Lower leg skin (tissue), 4 donors: ENCODE measurements around the gene UBR4. TPM values are rescaled to one million over a fixed set of nuclear protein-coding genes. Genes with fewer than 3 reads are reported as not detected.

ENCODE experiments used
- DNase-seq, 2 donors: peaks; one replicate each; pipeline ENCODE4 v3.0.0-alpha.2; 2019; ENCODE audit warnings: low spot score in 2 of 2
- H3K4me3 ChIP-seq: fragments of 200-600 bp; sonication (generic); 2 replicates; pipeline ENCODE4 v1.5.1; 2017; ENCODE audit warnings: mild to moderate bottlenecking, low read depth; ENCODE audit not compliant: poor library complexity, severe bottlenecking
- CTCF ChIP-seq, 3 donors: fragments of 450-650 bp; IDR thresholded peaks; one replicate each; pipeline ENCODE4 v1.5.1; 2016; ENCODE audit warnings: antibody characterized with exemption in 3 of 3, mild to moderate bottlenecking in 3 of 3, moderate library complexity in 2 of 3
- POLR2A ChIP-seq, 2 donors: fragments of 450-650 bp; IDR thresholded peaks; one replicate each; pipeline ENCODE4 v1.6.1; 2016 to 2017; ENCODE audit warnings: antibody characterized with exemption in 2 of 2, mild to moderate bottlenecking in 1 of 2, moderate library complexity in 1 of 2
- WGBS, 2 donors: methylation state at CpG; one replicate each; pipeline ENCODE4 v1.1.5; 2018; 5-methylcytosine and 5-hydroxymethylcytosine counted together
- intact Hi-C: fragments of 100-400 bp; cut with DNase I; formaldehyde crosslinking; loops from one replicate; pipeline ENCODE4 v1.15.0; 2023; ENCODE audit warnings: low total_unique reads
- total RNA-seq, 4 donors: library from RNA; depleted of rRNA; stranded (reverse); fragments of >200 nt; gene quantifications; one replicate each; pipeline ENCODE4 v1.1.0, GENCODE V29; 2016

The UBR4 gene
- total RNA-seq, 4 donors from 2014 or later: 255 to 380 (median 329) TPM

DNA sequence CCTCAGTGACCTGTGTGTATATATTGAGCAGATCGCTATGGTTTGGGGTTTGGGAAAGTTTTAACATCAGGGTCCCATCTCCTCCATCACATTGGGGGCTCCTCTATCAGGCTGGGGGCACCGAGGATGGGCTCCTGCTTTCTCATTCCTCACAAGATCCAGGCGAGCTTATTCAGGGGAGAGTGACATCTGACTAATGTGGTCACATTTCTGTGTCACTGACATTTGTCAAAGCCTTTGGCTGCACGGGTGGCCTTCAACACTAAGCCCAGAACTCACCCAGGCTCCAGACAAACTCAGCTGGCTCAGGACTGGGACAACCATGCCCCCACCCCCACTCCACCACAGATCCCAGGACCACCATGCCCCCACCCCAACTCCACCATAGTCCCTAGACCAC is 150.3 kb downstream of the UBR4 start:
- H3K4me3 ChIP-seq: no peak overlapping the region
- WGBS, 2 donors: 71 to 78% methylated on average over 4 of the region's 4 CpGs
- no peak for TF ChIP-seq POLR2A (IDR thresholded peaks at IDR 0.05)
- no peak for TF ChIP-seq CTCF (IDR thresholded peaks at IDR 0.05)
- intact Hi-C loops: no loop called here
- no peak for DNase-seq

GRCh38 chr1:19058476-19058797 is 151.6 kb downstream of the UBR4 start:
- H3K4me3 ChIP-seq: no peak overlapping the region
- 21 to 40% methylated on average over 8 of the region's 8 CpGs for WGBS, 2 donors
- no peak for TF ChIP-seq CTCF (IDR thresholded peaks at IDR 0.05)
- TF ChIP-seq POLR2A (IDR thresholded peaks at IDR 0.05): no peak
- intact Hi-C loops: no loop called here
- DNase-seq: no peak

DNA sequence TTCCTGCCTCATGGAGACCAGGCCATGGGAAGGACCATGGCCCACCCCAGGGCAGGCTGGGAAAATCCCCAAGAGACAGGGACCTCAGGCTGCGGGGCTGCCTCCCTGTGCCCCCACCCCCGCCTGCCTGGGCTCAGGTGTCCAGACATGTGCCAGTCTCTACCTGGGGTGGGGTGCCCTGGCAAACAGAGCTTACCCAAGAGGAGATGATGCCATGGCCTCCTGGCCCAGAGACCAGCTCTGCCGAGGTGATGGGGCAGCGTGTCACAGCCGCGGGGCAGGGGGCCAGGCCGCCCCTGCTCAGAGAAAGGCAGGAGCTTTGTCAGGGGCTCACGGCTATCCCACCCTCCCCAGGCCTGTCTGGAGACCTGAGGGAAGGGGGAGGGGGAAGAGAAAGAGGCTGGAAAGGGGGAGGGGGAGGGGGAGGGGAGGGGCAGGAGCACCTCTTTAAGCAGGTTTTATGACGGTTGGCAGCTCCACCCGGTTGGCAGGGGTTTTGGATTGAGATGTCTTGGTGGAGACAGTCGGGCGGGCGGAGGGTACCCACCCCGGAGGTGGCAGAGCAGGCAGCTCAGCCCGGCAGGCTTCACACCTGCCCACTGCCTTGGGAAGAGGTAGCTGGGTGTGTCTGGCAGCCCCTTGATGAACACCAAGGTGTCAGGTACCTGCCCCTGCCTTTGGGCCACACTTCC is 152.1 kb downstream of the UBR4 start:
- TF ChIP-seq CTCF (IDR thresholded peaks at IDR 0.05): no peak
- no peak for TF ChIP-seq POLR2A (IDR thresholded peaks at IDR 0.05)
- peak in 1 of 2 donors; percentile 41 for DNase-seq
- intact Hi-C loops: no loop called here
- WGBS, 2 donors: 26 to 48% methylated on average over 7 to 15 of the region's 15 CpGs
- no peak overlapping the region for H3K4me3 ChIP-seq

- TF ChIP-seq CTCF (IDR thresholded peaks at IDR 0.05) (no peak), POLR2A (IDR thresholded peaks at IDR 0.05) (no peak)
Observed at GRCh38 chr1:19057182-19057779, 152.8 kb downstream of the UBR4 start.

DNA sequence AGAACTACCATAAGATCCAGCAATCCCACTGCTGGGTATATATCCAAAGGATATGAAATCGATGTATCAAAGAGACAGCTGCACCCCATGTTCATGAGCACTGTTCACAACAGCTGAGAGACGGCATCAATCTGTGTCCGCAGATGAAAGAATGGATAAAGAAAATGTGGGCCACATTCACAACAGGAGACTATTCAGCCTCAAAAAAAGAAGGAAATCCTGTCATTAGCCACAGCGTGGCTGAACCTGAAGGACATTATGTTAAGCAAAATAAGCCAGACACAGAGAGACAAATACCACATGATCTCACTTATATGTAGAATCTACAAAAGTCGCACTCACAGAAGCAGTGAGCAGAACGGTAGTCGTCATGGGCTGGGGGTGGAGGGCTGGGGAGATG is 154.4 kb downstream of the UBR4 start:
- DNase-seq: no peak
- 50 to 52% methylated on average over 7 of the region's 7 CpGs for WGBS, 2 donors
- no peak overlapping the region for H3K4me3 ChIP-seq
- TF ChIP-seq POLR2A (IDR thresholded peaks at IDR 0.05) (no peak), CTCF (IDR thresholded peaks at IDR 0.05) (no peak)
- intact Hi-C loops: no loop called here

More at GRCh38 chr1:19057182-19057779, 152.8 kb downstream of the UBR4 start:
- intact Hi-C loops: no loop called here
- H3K4me3 ChIP-seq: no peak overlapping the region
- 81 to 93% methylated on average over 13 to 14 of the region's 14 CpGs for WGBS, 2 donors
- DNase-seq: no peak

- WGBS, 2 donors: 31 to 36% methylated on average over 11 of the region's 11 CpGs
- TF ChIP-seq POLR2A (IDR thresholded peaks at IDR 0.05) (no peak), CTCF (IDR thresholded peaks at IDR 0.05) (no peak)
- H3K4me3 ChIP-seq: no peak overlapping the region
- intact Hi-C loops: no loop called here
- DNase-seq: no peak
Observed at GRCh38 chr1:19055001-19055400, 155.1 kb downstream of the UBR4 start.
